K562 (cell line): ENCODE data around the gene LECT2. TPM values are rescaled to one million over a fixed set of nuclear protein-coding genes. Genes with fewer than 3 reads are reported as not detected.

Source experiments
- ATAC-seq: fragments of 200-7000 bp; cut with Tn5 transposase; 3 replicates; pipeline ENCODE4 v1.9.1; 2020; ENCODE audit warnings: moderate library complexity
- BruUV-seq: library from RNA; stranded (reverse); fragments of 400-500 nt; replicated peaks from 2 replicates; lab custom pipeline; 2021; lab: Mats Ljungman, UMichigan
- CTCF ChIA-PET: fragments of 300-600 bp; formaldehyde crosslinking; extraction: SDS; loops from one replicate; lab custom pipeline; 2021; ENCODE audit warnings: low intra/inter-chr PET ratio; lab: Yijun Ruan, JAX
- POLR2A ChIA-PET: fragments of 300-600, 350-650 bp; sonication (Branson Sonifier 250); formaldehyde crosslinking; extraction: SDS; loops from one replicate; lab custom pipeline; 2021; ENCODE audit warnings: antibody characterized with exemption, inconsistent platforms; lab: Yijun Ruan, JAX
- DNase-seq, 4 experiments: peaks; one replicate each; pipeline versions ENCODE4 v3.0.0 to v3.0.0-alpha.2; 2011 to 2018; ENCODE audit warnings: low spot score in 3 of 4, mixed read lengths in 3 of 4; ENCODE audit errors: extremely low read depth in 1 of 4
- FAIRE-seq: peaks from 2 replicates; lab custom pipeline; 2011; peaks lifted over from hg19 to GRCh38; lab: Jason Lieb, UNC
- H2AFZ ChIP-seq: 2 replicates; pipeline ENCODE4 v1.6.0; 2011; ENCODE audit warnings: low read depth, low read length, control low read depth, inconsistent platforms
- H3K27ac ChIP-seq: fragments of 200-600 bp; 3 replicates; pipeline ENCODE4 v1.8.0; 2011; ENCODE audit warnings: low read depth, mild to moderate bottlenecking, control low read depth, inconsistent platforms, low read length, moderate library complexity, mixed read lengths; ENCODE audit errors: extremely low read depth
- H3K27me3 ChIP-seq, 2 experiments: fragments of 300-600 bp in 1 of 2; 2 replicates in 1 of 2; 3 replicates in 1 of 2; pipeline versions ENCODE4 v1.6.0 to v1.8.0; 2011; ENCODE audit warnings: inconsistent platforms in 2 of 2, low read length in 2 of 2, mild to moderate bottlenecking in 1 of 2, mixed read lengths in 1 of 2, moderate library complexity in 1 of 2; ENCODE audit not compliant: control insufficient read depth in 2 of 2, insufficient read depth in 2 of 2
- H3K36me3 ChIP-seq: fragments of 300-600 bp; 3 replicates; pipeline ENCODE4 v1.8.0; 2011; ENCODE audit warnings: mild to moderate bottlenecking, low read length, inconsistent platforms; ENCODE audit not compliant: control insufficient read depth, insufficient read depth
- H3K4me1 ChIP-seq, 2 experiments: fragments of 200-600 bp in 1 of 2; replicated peaks in 1 of 2; 2 replicates in 1 of 2; 3 replicates in 1 of 2; pipeline versions ENCODE4 v1.5.1 to v1.8.0; 2011; ENCODE audit warnings: inconsistent platforms in 2 of 2, low read length in 2 of 2, mild to moderate bottlenecking in 1 of 2, mixed read lengths in 1 of 2, moderate library complexity in 1 of 2; ENCODE audit not compliant: control insufficient read depth in 2 of 2, insufficient read depth in 2 of 2
- H3K4me2 ChIP-seq: 2 replicates; pipeline ENCODE4 v1.6.1; 2011; ENCODE audit warnings: low read length, control low read depth, inconsistent platforms, mixed read lengths; ENCODE audit not compliant: insufficient read depth
- H3K4me3 ChIP-seq: fragments of 200-600 bp; sonication (generic), shearing (Covaris generic); 2 replicates; pipeline ENCODE4 v1.5.1; 2016; ENCODE audit warnings: control low read depth, inconsistent platforms
- H3K79me2 ChIP-seq: fragments of 200-600 bp; 3 replicates; pipeline ENCODE4 v1.8.0; 2011; ENCODE audit warnings: low read length, inconsistent platforms; ENCODE audit not compliant: control insufficient read depth, insufficient read depth
- H3K9ac ChIP-seq, 2 experiments: 2 replicates each; pipeline versions ENCODE4 v1.6.0 to v1.6.1; 2011; ENCODE audit warnings: low read depth in 2 of 2, low read length in 2 of 2, control low read depth in 1 of 2, inconsistent platforms in 1 of 2, mild to moderate bottlenecking in 1 of 2, mixed read lengths in 1 of 2; ENCODE audit not compliant: insufficient read depth in 1 of 2
- H3K9me1 ChIP-seq: one replicate; pipeline ENCODE4 v1.6.0; 2011; ENCODE audit warnings: inconsistent platforms, mild to moderate bottlenecking, low read length, moderate library complexity; ENCODE audit not compliant: control insufficient read depth, insufficient read depth
- H3K9me3 ChIP-seq: replicated peaks from 2 replicates; pipeline ENCODE4 v1.5.1; 2011; ENCODE audit warnings: low read depth, low read length, inconsistent platforms; ENCODE audit not compliant: control insufficient read depth, insufficient read depth
- H4K20me1 ChIP-seq: replicated peaks from 2 replicates; pipeline ENCODE4 v1.6.1; 2011; ENCODE audit warnings: low read length, inconsistent platforms, mixed read lengths; ENCODE audit not compliant: control insufficient read depth, insufficient read depth
- ERF ChIP-seq: fragments of 450-650 bp; formaldehyde crosslinking; IDR thresholded peaks from 2 replicates; pipeline ENCODE4 v1.4.0; 2020; ENCODE audit warnings: mild to moderate bottlenecking, mixed read lengths
- MTA2 ChIP-seq: fragments of 450-650 bp; IDR thresholded peaks from 2 replicates; pipeline ENCODE4 v1.6.1; 2016; ENCODE audit warnings: low read depth
- NFIC ChIP-seq: fragments of 450-650 bp; IDR thresholded peaks from 2 replicates; pipeline ENCODE4 v1.6.1; 2017; ENCODE audit warnings: mild to moderate bottlenecking, inconsistent platforms
- NFIX ChIP-seq: fragments of 250-450 bp; sonication (Bioruptor Pico); IDR thresholded peaks from 2 replicates; pipeline ENCODE4 v1.4.0; 2020; ENCODE audit warnings: low read depth, mild to moderate bottlenecking, moderate library complexity
- ZNF699 ChIP-seq: fragments of 250-450 bp; sonication (Bioruptor Pico); IDR thresholded peaks from 2 replicates; pipeline ENCODE4 v1.8.0; 2021; ENCODE audit warnings: mild to moderate bottlenecking, moderate library complexity; ENCODE audit not compliant: insufficient replicate concordance
- WGBS: fragments of 100-300 bp; shearing (Covaris generic); methylation state at CpG from one replicate; pipeline ENCODE4 v1.1.6; 2016; ENCODE audit warnings: low coverage, mixed read lengths; ENCODE audit not compliant: insufficient coverage; ENCODE audit errors: missing lambda C conversion rate; 5-methylcytosine and 5-hydroxymethylcytosine counted together
- in situ Hi-C: fragments of 300-500 bp; cut with MboI; formaldehyde crosslinking; loops from 4 replicates; pipeline ENCODE4 v1.15.0; 2018; ENCODE audit warnings: inconsistent platforms, mixed read lengths
- intact Hi-C: fragments of 100-400 bp; cut with micrococcal nuclease; formaldehyde crosslinking; loops from 2 replicates; pipeline ENCODE4 v1.14.2; 2022
- polyA plus RNA-seq, 8 experiments: library from polyadenylated mRNA; depleted of rRNA in 4 of 8; stranded (reverse) in 5 of 8; unstranded in 3 of 8; fragments of >200 nt; fragmentation: Nextera tagmentation in 2 of 8; fragmentation: Illumina TruSeq in 1 of 8; extraction: Ambion mirVana in 2 of 8; extraction: Trizol in 1 of 8; gene quantifications; 2 replicates each; pipeline versions ENCODE4 v1.2.1 to v1.2.3, GENCODE V29; 2011 to 2014; ENCODE audit warnings: inconsistent platforms in 1 of 8, missing spikeins in 1 of 8
- total RNA-seq, 7 experiments: library from RNA; depleted of rRNA in 6 of 7; stranded (reverse); fragments of >200 nt in 6 of 7; fragmentation: Illumina TruSeq in 2 of 7; extraction: Trizol in 2 of 7; gene quantifications; 2 replicates each; pipeline versions ENCODE4 v1.2.1 to v1.2.3, GENCODE V29; 2011 to 2021; ENCODE audit warnings: low replicate concordance in 1 of 7
- TF ChIP-seq, protein P1 (sequence below): fragments of 250-450 bp; sonication (Bioruptor Pico); IDR thresholded peaks from 2 replicates; pipeline ENCODE4 v1.8.0; 2022; ENCODE audit warnings: moderate library complexity, mild to moderate bottlenecking, inconsistent platforms
- TF ChIP-seq, protein P2 (sequence below): fragments of 450-650 bp; IDR thresholded peaks from 2 replicates; pipeline ENCODE4 v1.7.1; 2018; ENCODE audit warnings: mild to moderate bottlenecking, low read depth; ENCODE audit not compliant: partially characterized antibody

Gene LECT2
- total and polyA plus RNA-seq, 9 of the 15 experiments (the other 6 are each of a cell fraction or from before 2014, with no cell fraction given), result not detected

GRCh38 chr5:135944564-135944963 is 10.2 kb downstream of the LECT2 start:
- Histone ChIP-seq H3K4me1 (no peaks in the 10 kb centered on the region), H3K4me3 (no peak overlapping the region), H4K20me1 (no peaks in the 10 kb centered on the region), H2AFZ (no peak overlapping the region), H3K9me3 (no peaks in the 10 kb centered on the region), H3K9me1 (no peaks in the 10 kb centered on the region), H3K4me2 (no peak overlapping the region), H3K36me3 (no peaks in the 10 kb centered on the region), H3K27me3 (0 out of 5 replicates have a peak, but pooled peaks cover 0 to 3% of the 10 kb centered on the region in 2 experiments), H3K9ac (no peak overlapping the region), H3K79me2 (no peaks in the 10 kb centered on the region), H3K27ac (no peak overlapping the region)
- ATAC-seq (no peak), DNase-seq (no peak), FAIRE-seq (no peak)
- in situ Hi-C loops (no loop called here), intact Hi-C loops (loop anchor here (2.0 to 5.0 kb wide), 2 partner anchors 57 to 230 kb away; no protein-coding TSS in a partner anchor)
- TF ChIP-seq ERF (CRISPR knock-in tag), result no peak
- TF ChIP-seq, protein P1, sequence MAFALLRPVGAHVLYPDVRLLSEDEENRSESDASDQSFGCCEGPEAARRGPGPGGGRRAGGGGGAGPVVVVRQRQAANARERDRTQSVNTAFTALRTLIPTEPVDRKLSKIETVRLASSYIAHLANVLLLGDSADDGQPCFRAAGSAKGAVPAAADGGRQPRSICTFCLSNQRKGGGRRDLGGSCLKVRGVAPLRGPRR (CRISPR knock-in tag), result no peak
- BruUV-seq, result no TSS peak
- ChIA-PET CTCF (interaction anchor here (1.0 to 2.4 kb wide), 3 partner anchors 118 to 268 kb away, joined by 3 to 14 read pairs (median 4); no protein-coding TSS in a partner anchor), POLR2A (interaction anchor here (0.5 to 0.7 kb wide), 2 partner anchors 17 to 1089 kb away, joined by 3 read pairs; no protein-coding TSS in a partner anchor)

- POLR2A ChIA-PET, result interaction anchor here (1.1 kb wide), 1 partner anchor 9 kb away, joined by 3 read pairs; no protein-coding TSS in a partner anchor
- H3K4me3 ChIP-seq, result no peak overlapping the region
- CTCF ChIA-PET, result no interaction called here
- no peaks in the 10 kb centered on the region for H3K9me1 ChIP-seq
- H3K9me3 ChIP-seq, result no peaks in the 10 kb centered on the region
- no peaks in the 10 kb centered on the region for H3K4me1 ChIP-seq
- FAIRE-seq (no peak), DNase-seq (no peak), ATAC-seq (no peak)
- intact Hi-C loops (loop anchor here (5.0 kb wide), 1 partner anchor 55 kb away; no protein-coding TSS in a partner anchor), in situ Hi-C loops (no loop called here)
- no TSS peak for BruUV-seq
- no peak overlapping the region for H3K27ac ChIP-seq
- H2AFZ ChIP-seq, result no peak overlapping the region
- H3K79me2 ChIP-seq, result no peaks in the 10 kb centered on the region
- H3K9ac ChIP-seq, result no peak overlapping the region
- WGBS, result 0% methylated on average over 3 of the region's 3 CpGs
- no peaks in the 10 kb centered on the region for H3K36me3 ChIP-seq
- H4K20me1 ChIP-seq, result no peaks in the 10 kb centered on the region
- H3K4me2 ChIP-seq, result no peak overlapping the region
- H3K27me3 ChIP-seq, result 0 out of 5 replicates have a peak, but pooled peaks cover 0 to 3% of the 10 kb centered on the region in 2 experiments
- TF ChIP-seq NFIX (peak; percentile 24; the same call in 1 of the 2 replicates), ZNF699 (CRISPR knock-in tag) (no peak), MTA2 (no peak), NFIC (peak; percentile 83)
- TF ChIP-seq, protein P2, sequence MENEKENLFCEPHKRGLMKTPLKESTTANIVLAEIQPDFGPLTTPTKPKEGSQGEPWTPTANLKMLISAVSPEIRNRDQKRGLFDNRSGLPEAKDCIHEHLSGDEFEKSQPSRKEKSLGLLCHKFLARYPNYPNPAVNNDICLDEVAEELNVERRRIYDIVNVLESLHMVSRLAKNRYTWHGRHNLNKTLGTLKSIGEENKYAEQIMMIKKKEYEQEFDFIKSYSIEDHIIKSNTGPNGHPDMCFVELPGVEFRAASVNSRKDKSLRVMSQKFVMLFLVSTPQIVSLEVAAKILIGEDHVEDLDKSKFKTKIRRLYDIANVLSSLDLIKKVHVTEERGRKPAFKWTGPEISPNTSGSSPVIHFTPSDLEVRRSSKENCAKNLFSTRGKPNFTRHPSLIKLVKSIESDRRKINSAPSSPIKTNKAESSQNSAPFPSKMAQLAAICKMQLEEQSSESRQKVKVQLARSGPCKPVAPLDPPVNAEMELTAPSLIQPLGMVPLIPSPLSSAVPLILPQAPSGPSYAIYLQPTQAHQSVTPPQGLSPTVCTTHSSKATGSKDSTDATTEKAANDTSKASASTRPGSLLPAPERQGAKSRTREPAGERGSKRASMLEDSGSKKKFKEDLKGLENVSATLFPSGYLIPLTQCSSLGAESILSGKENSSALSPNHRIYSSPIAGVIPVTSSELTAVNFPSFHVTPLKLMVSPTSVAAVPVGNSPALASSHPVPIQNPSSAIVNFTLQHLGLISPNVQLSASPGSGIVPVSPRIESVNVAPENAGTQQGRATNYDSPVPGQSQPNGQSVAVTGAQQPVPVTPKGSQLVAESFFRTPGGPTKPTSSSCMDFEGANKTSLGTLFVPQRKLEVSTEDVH, result no peak
These were observed 12.5 kb downstream of the LECT2 start for GRCh38 chr5:135942202-135942771.
